AG09309 (cell line): ENCODE data around the gene LUC7L.

Experiments used
- DNase-seq: peaks from one replicate; pipeline ENCODE4 v3.0.0-alpha.2; 2010; ENCODE audit warnings: low read depth
- H3K4me3 ChIP-seq: 2 replicates; pipeline ENCODE4 v1.5.1; 2011; ENCODE audit warnings: mild to moderate bottlenecking, low read depth, low read length, moderate library complexity; ENCODE audit not compliant: control insufficient read depth
- TF ChIP-seq, protein P1 (sequence below): IDR thresholded peaks from 2 replicates; pipeline ENCODE4 v1.5.1; 2011; ENCODE audit warnings: mild to moderate bottlenecking, low read depth, low read length, inconsistent platforms; ENCODE audit not compliant: insufficient read depth, control insufficient read depth; ENCODE audit errors: missing control alignments

The LUC7L gene

GRCh38 chr16:185691-186090 lies 43.6 kb downstream of the LUC7L start:
- DNase-seq: no peak
- no peak overlapping the region for H3K4me3 ChIP-seq
- TF ChIP-seq, protein P1, sequence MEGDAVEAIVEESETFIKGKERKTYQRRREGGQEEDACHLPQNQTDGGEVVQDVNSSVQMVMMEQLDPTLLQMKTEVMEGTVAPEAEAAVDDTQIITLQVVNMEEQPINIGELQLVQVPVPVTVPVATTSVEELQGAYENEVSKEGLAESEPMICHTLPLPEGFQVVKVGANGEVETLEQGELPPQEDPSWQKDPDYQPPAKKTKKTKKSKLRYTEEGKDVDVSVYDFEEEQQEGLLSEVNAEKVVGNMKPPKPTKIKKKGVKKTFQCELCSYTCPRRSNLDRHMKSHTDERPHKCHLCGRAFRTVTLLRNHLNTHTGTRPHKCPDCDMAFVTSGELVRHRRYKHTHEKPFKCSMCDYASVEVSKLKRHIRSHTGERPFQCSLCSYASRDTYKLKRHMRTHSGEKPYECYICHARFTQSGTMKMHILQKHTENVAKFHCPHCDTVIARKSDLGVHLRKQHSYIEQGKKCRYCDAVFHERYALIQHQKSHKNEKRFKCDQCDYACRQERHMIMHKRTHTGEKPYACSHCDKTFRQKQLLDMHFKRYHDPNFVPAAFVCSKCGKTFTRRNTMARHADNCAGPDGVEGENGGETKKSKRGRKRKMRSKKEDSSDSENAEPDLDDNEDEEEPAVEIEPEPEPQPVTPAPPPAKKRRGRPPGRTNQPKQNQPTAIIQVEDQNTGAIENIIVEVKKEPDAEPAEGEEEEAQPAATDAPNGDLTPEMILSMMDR: no peak

- DNase-seq: no peak
- TF ChIP-seq, protein P1: no peak
Measured at GRCh38 chr16:185213-185612, 44.0 kb downstream of the LUC7L start.

DNA sequence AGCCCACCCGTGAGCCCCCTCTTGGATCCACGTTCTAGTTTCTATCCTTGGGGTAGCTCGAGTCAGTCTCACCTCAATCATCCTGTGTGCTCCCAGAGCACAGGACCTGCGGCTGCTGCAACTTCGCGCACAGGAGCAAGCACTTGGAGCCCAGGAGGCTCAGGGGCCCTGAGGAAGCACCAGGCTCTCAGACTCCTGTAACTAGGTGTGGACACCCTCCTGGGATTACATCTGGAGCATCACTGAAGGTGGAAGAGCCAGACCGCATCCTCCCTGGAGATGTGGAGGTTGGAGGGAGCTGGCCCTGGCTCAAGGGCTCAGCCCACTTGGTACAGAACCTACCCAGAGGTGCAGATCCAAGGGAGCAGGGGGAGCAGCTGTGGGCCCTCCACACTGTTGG lies 46.2 kb downstream of the LUC7L start:
- H3K4me3 ChIP-seq: no peak overlapping the region
- TF ChIP-seq, protein P1: no peak
- DNase-seq: no peak

More at GRCh38 chr16:185213-185612, 44.0 kb downstream of the LUC7L start:
- no peak overlapping the region for H3K4me3 ChIP-seq

GRCh38 chr16:181565-182021 lies 47.7 kb downstream of the LUC7L start:
- H3K4me3 ChIP-seq: no peak overlapping the region; the same call in 1 of the 2 replicates
- TF ChIP-seq, protein P1: peak; percentile 89
- DNase-seq: no peak

DNA sequence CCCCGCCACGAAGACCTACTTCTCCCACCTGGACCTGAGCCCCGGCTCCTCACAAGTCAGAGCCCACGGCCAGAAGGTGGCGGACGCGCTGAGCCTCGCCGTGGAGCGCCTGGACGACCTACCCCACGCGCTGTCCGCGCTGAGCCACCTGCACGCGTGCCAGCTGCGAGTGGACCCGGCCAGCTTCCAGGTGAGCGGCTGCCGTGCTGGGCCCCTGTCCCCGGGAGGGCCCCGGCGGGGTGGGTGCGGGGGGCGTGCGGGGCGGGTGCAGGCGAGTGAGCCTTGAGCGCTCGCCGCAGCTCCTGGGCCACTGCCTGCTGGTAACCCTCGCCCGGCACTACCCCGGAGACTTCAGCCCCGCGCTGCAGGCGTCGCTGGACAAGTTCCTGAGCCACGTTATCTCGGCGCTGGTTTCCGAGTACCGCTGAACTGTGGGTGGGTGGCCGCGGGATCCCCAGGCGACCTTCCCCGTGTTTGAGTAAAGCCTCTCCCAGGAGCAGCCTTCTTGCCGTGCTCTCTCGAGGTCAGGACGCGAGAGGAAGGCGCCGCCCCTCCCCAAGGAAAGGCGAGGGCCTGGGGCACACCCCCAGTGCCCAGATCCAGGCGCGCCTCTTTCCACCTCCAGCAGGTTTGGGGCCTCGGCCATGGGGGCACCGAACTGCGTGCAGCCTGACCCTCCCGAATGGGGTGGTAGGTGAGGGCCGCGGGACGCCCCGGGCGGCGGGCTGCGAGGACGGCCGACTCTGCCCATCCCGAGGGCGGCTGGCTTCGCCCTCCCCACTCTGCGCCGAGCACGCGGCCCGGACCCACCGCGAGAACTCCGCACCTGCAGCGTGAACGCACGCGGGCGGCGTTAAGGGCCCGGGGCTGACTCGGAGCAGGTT lies 48.3 kb downstream of the LUC7L start:
- H3K4me3 ChIP-seq: peak overlapping the region; percentile 23
- TF ChIP-seq, protein P1: peak; percentile 6
- no peak for DNase-seq

GRCh38 chr16:180101-180675 lies 49.1 kb downstream of the LUC7L start, which contains the start of gene HBQ1:
Gene HBQ1 (plus strand): TSS chr16:180459. CDS start chr16:180487, 28 bp downstream.
- H3K4me3 ChIP-seq: peak within 1 kb of the TSS; percentile 23
- DNase-seq: no peak
- TF ChIP-seq, protein P1: no peak
